ENCODE measurements around the gene FTO.

DNA sequence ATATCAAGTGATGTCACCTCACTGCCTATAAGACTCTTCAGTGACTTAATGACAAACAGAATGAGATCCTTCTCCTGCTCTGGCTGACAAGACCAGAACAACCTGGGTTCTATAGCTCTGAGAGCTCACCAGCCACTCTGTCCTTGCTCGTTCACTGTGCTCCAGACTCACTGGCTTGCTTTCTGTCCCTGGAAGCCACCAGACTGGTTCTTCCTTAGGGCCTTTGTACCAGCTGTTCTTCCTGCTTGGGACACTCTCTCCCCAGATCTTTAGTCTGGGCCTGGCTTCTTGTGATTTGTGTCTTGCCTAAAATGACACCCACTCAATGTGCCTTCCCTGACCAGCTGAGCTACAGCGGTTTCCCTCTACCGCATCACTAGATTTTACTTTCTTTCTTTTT, 76.1 kb downstream of the FTO start:
- TF ChIP-seq, protein P1, sequence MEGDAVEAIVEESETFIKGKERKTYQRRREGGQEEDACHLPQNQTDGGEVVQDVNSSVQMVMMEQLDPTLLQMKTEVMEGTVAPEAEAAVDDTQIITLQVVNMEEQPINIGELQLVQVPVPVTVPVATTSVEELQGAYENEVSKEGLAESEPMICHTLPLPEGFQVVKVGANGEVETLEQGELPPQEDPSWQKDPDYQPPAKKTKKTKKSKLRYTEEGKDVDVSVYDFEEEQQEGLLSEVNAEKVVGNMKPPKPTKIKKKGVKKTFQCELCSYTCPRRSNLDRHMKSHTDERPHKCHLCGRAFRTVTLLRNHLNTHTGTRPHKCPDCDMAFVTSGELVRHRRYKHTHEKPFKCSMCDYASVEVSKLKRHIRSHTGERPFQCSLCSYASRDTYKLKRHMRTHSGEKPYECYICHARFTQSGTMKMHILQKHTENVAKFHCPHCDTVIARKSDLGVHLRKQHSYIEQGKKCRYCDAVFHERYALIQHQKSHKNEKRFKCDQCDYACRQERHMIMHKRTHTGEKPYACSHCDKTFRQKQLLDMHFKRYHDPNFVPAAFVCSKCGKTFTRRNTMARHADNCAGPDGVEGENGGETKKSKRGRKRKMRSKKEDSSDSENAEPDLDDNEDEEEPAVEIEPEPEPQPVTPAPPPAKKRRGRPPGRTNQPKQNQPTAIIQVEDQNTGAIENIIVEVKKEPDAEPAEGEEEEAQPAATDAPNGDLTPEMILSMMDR (IDR thresholded peaks at IDR 0.05) = no peak
- TF ChIP-seq POLR2A (IDR thresholded peaks at IDR 0.05) (no peak), POLR2AphosphoS5 (IDR thresholded peaks at IDR 0.05; ENCODE audit: insufficient read depth in 1 of 2, low read depth in 1 of 2) (no peak)
